ENCODE data around the gene CDH8.

- TF ChIP-seq CTCF (IDR thresholded peaks at IDR 0.05; ENCODE audit: extremely low read depth in 1 of 2, insufficient read depth in 1 of 2, low read depth in 1 of 2, low read length in 2 of 2) (no peak), EZH2 (IDR thresholded peaks at IDR 0.05; ENCODE audit: borderline replicate concordance, low read depth, low read length, severe bottlenecking) (no peak), MYC (IDR thresholded peaks at IDR 0.05; ENCODE audit: low read depth, low read length) (no peak), POLR2AphosphoS5 (IDR thresholded peaks at IDR 0.05; ENCODE audit: insufficient read depth, low read depth, low read length) (no peak), POLR2A (IDR thresholded peaks at IDR 0.05; ENCODE audit: low read depth, low read length) (no peak), MAX (IDR thresholded peaks at IDR 0.05; ENCODE audit: insufficient read depth, insufficient read length) (no peak), JUN (IDR thresholded peaks at IDR 0.05; ENCODE audit: borderline replicate concordance, insufficient read depth, insufficient read length, low read depth) (no peak), FOS (IDR thresholded peaks at IDR 0.05; ENCODE audit: borderline replicate concordance, insufficient read depth, low read length) (no peak), GATA2 (IDR thresholded peaks at IDR 0.05; ENCODE audit: insufficient read depth, insufficient read length, low read depth, low read length) (no peak)
Measured at GRCh38 chr16:61934601-61935000, 101.6 kb downstream of the CDH8 start.
